AG09309 (cell line): ENCODE measurements around the gene SGSM2.

Source experiments
- DNase-seq: peaks from one replicate; pipeline ENCODE4 v3.0.0-alpha.2; 2010; ENCODE audit warnings: low read depth
- H3K4me3 ChIP-seq: 2 replicates; pipeline ENCODE4 v1.5.1; 2011; ENCODE audit warnings: mild to moderate bottlenecking, low read depth, low read length, moderate library complexity; ENCODE audit not compliant: control insufficient read depth
- TF ChIP-seq, protein P1 (sequence below): IDR thresholded peaks from 2 replicates; pipeline ENCODE4 v1.5.1; 2011; ENCODE audit warnings: mild to moderate bottlenecking, low read depth, low read length, inconsistent platforms; ENCODE audit not compliant: insufficient read depth, control insufficient read depth; ENCODE audit errors: missing control alignments

SGSM2 gene

DNA sequence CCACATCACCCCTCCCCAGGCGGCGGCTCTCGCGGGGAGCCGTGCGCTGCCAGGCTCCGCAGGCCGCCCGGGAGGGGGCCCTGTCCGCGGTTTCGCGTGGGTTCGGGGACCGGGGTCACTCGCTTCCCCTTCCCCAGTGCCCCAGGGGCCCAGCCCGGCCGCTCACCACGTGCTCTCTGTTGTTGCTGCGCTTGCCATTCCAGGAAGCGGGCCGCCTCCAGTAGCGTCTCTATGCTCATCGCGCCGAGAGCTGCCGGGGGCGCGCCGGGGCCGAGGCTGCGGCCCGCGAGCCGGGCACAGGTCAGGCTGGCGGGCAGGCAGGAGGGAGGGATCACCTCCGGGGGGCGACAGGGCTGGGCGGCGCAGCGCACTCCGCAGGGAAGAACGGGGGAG, 63.2 kb downstream of the SGSM2 start:
- no peak for DNase-seq
- peak overlapping the region; percentile 96 for H3K4me3 ChIP-seq
- TF ChIP-seq, protein P1, sequence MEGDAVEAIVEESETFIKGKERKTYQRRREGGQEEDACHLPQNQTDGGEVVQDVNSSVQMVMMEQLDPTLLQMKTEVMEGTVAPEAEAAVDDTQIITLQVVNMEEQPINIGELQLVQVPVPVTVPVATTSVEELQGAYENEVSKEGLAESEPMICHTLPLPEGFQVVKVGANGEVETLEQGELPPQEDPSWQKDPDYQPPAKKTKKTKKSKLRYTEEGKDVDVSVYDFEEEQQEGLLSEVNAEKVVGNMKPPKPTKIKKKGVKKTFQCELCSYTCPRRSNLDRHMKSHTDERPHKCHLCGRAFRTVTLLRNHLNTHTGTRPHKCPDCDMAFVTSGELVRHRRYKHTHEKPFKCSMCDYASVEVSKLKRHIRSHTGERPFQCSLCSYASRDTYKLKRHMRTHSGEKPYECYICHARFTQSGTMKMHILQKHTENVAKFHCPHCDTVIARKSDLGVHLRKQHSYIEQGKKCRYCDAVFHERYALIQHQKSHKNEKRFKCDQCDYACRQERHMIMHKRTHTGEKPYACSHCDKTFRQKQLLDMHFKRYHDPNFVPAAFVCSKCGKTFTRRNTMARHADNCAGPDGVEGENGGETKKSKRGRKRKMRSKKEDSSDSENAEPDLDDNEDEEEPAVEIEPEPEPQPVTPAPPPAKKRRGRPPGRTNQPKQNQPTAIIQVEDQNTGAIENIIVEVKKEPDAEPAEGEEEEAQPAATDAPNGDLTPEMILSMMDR, result no peak

DNA sequence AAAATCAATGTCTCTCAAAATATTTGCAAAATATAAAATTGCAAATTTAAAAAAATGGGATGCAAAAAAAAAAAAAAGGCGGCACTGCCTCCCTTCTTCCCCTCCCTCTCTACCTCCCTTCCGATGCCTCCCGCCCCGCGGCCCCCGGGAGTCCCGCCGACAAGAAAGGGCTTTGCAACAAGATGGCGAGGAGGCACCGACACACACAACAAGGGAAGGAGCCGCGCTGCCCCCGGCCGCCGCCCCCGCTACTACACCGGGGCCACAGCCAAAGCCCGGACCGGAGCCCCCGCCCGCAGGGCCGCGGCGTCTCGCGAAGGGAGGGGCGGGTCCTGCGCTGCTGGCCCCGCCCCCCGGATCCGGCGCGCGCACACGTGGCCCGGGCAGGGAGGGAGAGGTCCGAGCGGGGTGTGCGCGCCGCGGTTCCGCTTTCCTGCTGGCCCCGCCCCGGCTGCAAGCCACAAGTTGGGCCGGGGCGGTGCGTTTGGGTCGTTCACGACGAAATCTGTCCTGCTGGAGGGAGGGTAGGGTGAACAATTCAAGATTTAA, 63.6 kb downstream of the SGSM2 start, which contains the start of gene MNT:
TSS of gene MNT (minus strand) at position 184 of the 549 bp plus-strand sequence. CDS start 348 bp downstream, outside the sequence.
- TF ChIP-seq, protein P1, result no peak
- peak; percentile 76 for DNase-seq
- peak within 1 kb of the TSS; percentile 96 for H3K4me3 ChIP-seq

DNA sequence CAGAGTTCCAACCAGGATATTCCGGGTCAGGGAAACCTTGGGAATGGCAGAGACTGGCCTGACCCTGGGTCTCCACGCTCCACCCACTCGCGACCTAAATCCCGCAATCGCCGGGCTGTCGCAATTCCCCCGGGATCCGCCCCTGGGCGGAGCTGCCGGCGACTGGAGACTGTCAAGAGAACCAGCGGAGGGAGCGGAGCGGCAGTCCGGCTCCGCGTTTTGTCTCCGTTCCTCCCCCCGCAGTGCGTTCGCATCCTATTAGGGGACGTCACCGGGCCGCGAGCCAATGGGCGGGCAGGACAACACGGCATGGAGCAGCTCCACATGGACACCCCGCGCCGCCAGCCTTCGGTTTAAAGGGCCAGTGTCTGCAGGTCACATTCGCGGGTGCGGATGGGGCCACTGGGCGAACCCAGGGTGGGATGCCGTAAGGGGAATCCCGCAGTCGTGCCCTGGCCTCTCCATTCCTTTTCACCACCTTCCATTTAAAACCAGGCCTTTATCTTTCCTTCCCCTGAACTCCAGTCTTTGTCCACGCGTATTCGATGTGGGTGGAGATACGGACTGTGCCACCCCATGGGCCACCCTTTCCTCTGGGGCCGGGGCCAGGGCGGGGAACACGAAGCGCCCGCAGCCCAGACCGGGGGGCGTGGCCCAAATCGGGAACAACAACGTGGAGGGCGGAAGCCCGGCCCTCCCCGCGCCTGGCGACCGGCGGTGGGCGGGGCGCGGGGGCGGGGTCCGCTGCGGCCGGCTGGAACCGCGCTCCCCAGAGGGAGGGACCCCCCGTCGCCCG, 64.3 kb downstream of the SGSM2 start:
- TF ChIP-seq, protein P1, result no peak
- peak; percentile 98 for DNase-seq
- H3K4me3 ChIP-seq, result peak overlapping the region; percentile 63

DNA sequence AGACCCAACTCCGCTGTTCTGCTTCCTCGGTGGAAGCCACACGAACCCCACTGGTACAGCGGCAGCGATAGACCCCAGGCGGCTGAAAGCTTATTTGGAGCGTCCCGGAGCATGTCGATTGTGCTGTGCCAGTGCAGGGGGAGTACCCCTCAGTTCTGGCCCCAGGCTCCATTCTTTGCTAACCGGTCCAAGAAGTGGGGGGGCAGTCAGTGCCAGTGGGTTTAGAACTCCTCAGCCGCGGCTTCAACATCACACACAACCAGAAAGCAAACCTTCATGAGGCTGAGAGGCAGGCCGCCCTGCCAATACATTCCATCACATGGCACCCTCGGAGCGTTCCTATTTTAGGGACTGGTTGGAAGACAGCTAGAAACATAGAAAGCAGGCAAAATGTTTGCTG, 65.2 kb downstream of the SGSM2 start:
- no peak for DNase-seq
- TF ChIP-seq, protein P1, result no peak
- H3K4me3 ChIP-seq, result peak overlapping the region; percentile 36

DNA sequence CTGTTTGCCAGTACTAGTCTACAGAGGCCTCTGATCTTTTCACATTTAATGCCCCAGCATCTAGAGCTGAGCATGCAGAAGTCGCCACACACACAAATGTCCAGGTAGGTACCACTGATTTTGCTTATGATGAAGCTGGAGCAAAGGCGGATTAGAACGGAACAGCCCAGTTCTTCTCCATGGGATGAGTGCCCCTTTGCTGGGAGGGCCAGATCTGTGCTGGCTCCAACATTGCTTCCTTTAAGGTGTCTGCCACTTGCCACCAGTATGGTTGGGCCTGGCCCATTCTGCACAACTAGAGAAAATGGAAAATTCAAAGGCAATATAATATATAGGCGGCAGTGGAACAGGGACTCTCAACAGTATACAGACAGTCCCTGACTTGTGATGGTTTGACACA, 65.7 kb downstream of the SGSM2 start:
- H3K4me3 ChIP-seq, result no peak overlapping the region
- DNase-seq, result no peak
- TF ChIP-seq, protein P1, result no peak

DNA sequence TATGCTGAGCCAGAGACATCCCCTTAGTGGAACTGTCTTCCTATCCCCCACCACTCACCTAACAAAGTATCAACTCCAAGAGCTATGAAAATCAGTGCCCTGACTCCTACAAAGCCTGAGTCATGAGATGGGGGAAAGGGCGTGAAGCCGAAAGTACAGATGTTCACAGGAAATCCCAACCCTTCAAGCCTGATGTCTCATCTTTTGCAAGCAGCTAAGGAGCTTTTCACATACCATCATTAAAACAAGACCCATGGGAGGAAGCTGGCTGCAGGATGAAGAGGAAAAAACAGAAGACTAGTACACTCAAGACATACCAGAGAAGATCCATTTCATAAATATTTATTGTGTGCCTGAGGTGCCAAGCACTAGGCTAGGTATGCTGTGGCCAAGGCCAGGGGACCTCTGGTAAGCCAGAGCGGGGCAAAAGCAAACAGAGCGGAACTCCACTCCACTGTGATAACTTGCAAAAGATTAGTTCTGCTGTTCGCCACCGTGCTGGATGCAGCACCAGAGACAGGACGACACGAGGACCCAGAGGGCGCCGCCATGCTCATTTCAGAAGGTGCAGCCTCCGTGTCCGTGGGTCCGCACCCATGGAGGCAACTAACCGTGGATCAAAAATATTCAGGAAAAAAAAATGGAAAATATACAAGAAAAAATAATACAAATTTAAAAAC, 68.1 kb downstream of the SGSM2 start:
- TF ChIP-seq, protein P1, result no peak
- DNase-seq, result peak; percentile 81
- H3K4me3 ChIP-seq, result no peak overlapping the region
